ENCODE measurements around the gene DEF6. TPM values are rescaled to one million over a fixed set of nuclear protein-coding genes. Genes with fewer than 3 reads are reported as not detected.

Gene DEF6
- total RNA-seq, 1 experiment from 2014 or later, result 11.3 TPM

DNA sequence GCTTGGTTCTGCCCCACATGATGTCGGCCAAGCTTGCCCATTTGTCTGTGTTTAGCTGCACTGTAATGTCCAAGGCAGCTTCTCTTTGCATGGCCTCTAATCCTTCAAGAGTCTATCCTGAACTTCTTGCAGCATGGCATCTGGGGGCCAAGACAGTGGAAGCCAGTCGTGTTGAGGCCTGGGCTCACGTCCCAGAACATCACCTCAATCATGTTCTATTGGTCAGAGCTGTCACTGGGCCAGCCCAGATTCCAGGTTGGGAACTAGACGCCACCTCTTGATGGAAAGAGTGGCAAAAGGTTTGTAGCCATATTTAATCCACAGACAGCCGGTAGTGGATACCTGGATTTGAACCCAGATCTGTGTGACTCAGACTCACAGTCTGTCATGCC, 70.0 kb downstream of the DEF6 start (continued):
- TF ChIP-seq, protein P1, sequence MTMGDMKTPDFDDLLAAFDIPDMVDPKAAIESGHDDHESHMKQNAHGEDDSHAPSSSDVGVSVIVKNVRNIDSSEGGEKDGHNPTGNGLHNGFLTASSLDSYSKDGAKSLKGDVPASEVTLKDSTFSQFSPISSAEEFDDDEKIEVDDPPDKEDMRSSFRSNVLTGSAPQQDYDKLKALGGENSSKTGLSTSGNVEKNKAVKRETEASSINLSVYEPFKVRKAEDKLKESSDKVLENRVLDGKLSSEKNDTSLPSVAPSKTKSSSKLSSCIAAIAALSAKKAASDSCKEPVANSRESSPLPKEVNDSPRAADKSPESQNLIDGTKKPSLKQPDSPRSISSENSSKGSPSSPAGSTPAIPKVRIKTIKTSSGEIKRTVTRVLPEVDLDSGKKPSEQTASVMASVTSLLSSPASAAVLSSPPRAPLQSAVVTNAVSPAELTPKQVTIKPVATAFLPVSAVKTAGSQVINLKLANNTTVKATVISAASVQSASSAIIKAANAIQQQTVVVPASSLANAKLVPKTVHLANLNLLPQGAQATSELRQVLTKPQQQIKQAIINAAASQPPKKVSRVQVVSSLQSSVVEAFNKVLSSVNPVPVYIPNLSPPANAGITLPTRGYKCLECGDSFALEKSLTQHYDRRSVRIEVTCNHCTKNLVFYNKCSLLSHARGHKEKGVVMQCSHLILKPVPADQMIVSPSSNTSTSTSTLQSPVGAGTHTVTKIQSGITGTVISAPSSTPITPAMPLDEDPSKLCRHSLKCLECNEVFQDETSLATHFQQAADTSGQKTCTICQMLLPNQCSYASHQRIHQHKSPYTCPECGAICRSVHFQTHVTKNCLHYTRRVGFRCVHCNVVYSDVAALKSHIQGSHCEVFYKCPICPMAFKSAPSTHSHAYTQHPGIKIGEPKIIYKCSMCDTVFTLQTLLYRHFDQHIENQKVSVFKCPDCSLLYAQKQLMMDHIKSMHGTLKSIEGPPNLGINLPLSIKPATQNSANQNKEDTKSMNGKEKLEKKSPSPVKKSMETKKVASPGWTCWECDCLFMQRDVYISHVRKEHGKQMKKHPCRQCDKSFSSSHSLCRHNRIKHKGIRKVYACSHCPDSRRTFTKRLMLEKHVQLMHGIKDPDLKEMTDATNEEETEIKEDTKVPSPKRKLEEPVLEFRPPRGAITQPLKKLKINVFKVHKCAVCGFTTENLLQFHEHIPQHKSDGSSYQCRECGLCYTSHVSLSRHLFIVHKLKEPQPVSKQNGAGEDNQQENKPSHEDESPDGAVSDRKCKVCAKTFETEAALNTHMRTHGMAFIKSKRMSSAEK (CRISPR knock-in tag; IDR thresholded peaks at IDR 0.05; ENCODE audit: borderline replicate concordance), result no peak
- TF ChIP-seq RELA (CRISPR knock-in tag; IDR thresholded peaks at IDR 0.05; ENCODE audit: borderline replicate concordance), result no peak

DNA sequence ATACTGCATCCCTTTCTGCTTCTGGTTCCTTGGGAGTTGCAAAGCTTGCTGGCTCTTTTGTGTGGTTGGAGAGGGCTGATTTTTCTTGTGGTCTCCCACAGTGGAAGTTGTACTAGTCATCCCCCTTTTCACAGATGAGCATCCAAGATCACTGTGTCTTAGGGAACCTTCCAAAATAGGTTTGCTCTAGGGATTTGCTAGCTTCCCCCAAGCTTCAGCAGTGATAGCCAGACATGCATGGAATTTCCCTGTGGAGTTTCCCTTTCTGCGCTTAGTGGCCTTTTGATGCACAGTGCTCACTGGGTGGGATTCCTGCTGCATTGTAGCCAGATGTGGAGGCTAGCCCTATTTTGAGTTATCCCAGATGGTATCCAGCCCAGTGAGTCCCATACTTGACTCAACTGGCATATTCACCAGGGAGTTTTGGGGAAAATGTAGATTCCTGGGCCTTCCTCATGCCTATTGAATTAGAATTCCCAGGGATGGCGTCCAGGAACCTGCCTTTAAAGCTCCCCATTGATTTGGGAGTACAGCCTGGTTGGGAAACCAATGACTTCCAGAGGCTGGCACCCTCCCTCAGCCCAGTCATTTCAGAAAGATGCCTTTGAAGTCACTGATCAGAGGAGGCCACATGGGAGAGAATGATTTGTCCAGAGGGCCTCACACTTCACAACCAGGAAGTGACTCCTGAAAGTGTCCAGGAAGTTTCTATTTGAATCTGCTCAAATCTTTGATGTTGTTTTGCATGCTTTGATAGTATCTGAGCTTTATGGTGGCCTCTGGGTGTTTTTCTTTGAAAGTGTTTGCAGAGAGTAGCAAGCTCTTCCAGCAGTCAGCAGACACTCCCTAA, 70.6 kb downstream of the DEF6 start:
- Mint-ChIP-seq H3K9me3 (no peaks in the 10 kb centered on the region), H3K27me3 (ENCODE audit: low read depth) (no peaks in the 10 kb centered on the region), H3K36me3 (no peaks in the 10 kb centered on the region), H3K4me1 (peaks cover 9% of the 10 kb centered on the region), H3K27ac (no peak overlapping the region), H3K4me3 (no peak overlapping the region)
- DNase-seq (ENCODE audit: low spot score) (no peak), ATAC-seq (no peak)
- ChIA-PET POLR2A (no interaction called here), CTCF (interaction anchor here (0.5 to 1.6 kb wide), 4 partner anchors 10 to 84 kb away, joined by 3 read pairs; partner anchors contain the start of gene FANCE)
- peak; percentile 14; the same call in 1 of the 2 replicates for TF ChIP-seq GABPB1 (CRISPR knock-in tag; IDR thresholded peaks at IDR 0.05)
- TF ChIP-seq SMAD3 (CRISPR knock-in tag; IDR thresholded peaks at IDR 0.05; ENCODE audit: borderline replicate concordance), result no peak
- TF ChIP-seq FOXP1 (CRISPR knock-in tag; IDR thresholded peaks at IDR 0.05; ENCODE audit: borderline replicate concordance), result no peak

DNA sequence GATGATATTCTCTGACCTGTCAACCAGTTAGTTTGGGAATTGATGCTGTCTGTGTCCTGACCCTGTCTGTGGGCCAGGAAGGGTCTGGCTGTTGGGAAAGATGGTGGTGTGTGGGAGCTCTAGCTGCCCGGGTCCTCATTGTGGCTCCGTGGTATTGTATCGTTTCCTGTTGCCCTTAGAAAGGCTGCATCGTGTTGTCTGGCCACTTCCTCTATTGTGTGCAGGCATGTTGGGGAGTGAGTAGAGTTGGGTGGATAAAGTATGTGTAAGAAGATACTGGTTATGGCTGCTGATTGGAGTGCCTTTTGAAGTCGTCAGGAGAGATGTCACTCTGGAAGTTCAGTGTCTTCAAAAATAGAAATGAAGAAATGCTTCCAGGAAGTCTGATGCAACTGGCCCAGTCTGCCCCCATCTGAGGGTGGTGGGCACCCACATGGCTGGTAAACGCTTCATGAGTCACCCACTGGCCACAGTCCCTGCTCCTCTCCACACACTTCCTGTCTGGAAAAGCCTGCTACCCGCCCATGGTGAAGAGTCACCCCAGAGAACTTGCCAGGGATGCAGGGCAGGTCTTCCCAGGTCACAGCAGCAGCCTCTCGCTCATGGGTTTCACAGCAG, 72.6 kb downstream of the DEF6 start:
- H3K4me3 Mint-ChIP-seq, result no peak overlapping the region
- H3K27me3 Mint-ChIP-seq (ENCODE audit: low read depth), result no peaks in the 10 kb centered on the region
- H3K36me3 Mint-ChIP-seq, result no peaks in the 10 kb centered on the region
- DNase-seq (ENCODE audit: low spot score), result no peak
- H3K9me3 Mint-ChIP-seq, result no peaks in the 10 kb centered on the region
- TF ChIP-seq GABPB1 (CRISPR knock-in tag; IDR thresholded peaks at IDR 0.05) (peak; percentile 96), JUN (CRISPR knock-in tag; IDR thresholded peaks at IDR 0.05) (no peak)
- peak overlapping the region; percentile 61; the same call in 1 of the 2 replicates for H3K27ac Mint-ChIP-seq
- ChIA-PET POLR2A (no interaction called here), CTCF (no interaction called here)
- peaks cover 4% of the 10 kb centered on the region; the same call in 1 of the 2 replicates for H3K4me1 Mint-ChIP-seq
- ATAC-seq, result no peak

DNA sequence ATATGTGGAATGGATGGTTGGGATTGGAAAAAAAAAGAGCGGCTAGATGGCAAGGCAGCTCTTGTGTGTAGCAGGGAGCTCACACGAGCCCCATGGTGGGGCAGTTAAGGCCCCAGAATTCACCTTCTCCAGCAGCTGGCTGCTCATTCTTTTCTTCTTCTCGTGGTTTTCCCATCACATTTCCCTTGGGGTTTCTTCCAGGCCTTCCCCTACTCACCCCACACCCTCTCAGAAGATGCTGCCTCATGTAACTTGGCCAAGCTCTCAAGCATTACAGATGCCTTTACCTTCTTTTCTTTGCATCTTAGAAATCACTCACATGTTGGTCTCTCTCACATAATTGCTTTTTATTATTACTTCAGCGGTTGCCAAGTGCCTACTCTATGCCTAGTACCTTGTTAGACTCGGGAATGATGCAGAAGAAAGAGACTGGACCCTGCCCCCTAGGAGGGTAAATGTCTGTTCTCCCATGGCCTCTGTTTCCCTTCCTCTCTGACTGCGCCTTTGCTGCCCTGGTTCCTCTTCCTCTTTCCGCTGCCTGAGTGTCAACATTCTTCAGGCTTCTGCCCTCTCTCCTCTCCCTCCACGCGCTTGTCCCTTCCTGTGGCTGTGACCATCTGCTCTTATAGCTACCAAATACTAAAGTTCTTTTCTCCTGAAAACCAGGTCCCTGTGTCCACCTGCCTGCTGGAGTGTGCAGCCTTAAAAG, 73.3 kb downstream of the DEF6 start:
- Mint-ChIP-seq H3K36me3 (no peaks in the 10 kb centered on the region), H3K27me3 (ENCODE audit: low read depth) (no peaks in the 10 kb centered on the region), H3K4me3 (no peak overlapping the region), H3K27ac (0 out of 2 replicates have a peak overlapping the region, but pooled peaks have one; percentile 18), H3K9me3 (no peaks in the 10 kb centered on the region), H3K4me1 (peaks cover 4% of the 10 kb centered on the region; the same call in 1 of the 2 replicates)
- CTCF ChIA-PET, result interaction anchor here (1.5 kb wide), 1 partner anchor 151 kb away, joined by 4 read pairs; no protein-coding TSS in a partner anchor
- TF ChIP-seq MYBL2 (CRISPR knock-in tag; IDR thresholded peaks at IDR 0.05), result no peak
- TF ChIP-seq, protein P2, sequence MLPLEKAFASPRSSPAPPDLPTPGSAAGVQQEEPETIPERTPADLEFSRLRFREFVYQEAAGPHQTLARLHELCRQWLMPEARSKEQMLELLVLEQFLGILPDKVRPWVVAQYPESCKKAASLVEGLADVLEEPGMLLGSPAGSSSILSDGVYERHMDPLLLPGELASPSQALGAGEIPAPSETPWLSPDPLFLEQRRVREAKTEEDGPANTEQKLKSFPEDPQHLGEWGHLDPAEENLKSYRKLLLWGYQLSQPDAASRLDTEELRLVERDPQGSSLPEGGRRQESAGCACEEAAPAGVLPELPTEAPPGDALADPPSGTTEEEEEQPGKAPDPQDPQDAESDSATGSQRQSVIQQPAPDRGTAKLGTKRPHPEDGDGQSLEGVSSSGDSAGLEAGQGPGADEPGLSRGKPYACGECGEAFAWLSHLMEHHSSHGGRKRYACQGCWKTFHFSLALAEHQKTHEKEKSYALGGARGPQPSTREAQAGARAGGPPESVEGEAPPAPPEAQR (CRISPR knock-in tag; IDR thresholded peaks at IDR 0.05), result no peak
- TF ChIP-seq, protein P3, sequence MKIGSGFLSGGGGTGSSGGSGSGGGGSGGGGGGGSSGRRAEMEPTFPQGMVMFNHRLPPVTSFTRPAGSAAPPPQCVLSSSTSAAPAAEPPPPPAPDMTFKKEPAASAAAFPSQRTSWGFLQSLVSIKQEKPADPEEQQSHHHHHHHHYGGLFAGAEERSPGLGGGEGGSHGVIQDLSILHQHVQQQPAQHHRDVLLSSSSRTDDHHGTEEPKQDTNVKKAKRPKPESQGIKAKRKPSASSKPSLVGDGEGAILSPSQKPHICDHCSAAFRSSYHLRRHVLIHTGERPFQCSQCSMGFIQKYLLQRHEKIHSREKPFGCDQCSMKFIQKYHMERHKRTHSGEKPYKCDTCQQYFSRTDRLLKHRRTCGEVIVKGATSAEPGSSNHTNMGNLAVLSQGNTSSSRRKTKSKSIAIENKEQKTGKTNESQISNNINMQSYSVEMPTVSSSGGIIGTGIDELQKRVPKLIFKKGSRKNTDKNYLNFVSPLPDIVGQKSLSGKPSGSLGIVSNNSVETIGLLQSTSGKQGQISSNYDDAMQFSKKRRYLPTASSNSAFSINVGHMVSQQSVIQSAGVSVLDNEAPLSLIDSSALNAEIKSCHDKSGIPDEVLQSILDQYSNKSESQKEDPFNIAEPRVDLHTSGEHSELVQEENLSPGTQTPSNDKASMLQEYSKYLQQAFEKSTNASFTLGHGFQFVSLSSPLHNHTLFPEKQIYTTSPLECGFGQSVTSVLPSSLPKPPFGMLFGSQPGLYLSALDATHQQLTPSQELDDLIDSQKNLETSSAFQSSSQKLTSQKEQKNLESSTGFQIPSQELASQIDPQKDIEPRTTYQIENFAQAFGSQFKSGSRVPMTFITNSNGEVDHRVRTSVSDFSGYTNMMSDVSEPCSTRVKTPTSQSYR (CRISPR knock-in tag; IDR thresholded peaks at IDR 0.05), result no peak
- POLR2A ChIA-PET, result no interaction called here
- DNase-seq (ENCODE audit: low spot score) (no peak), ATAC-seq (no peak)
